SKM-1 treated with dmso at 0.1 percent for 144 hours (cell line): ENCODE results near the gene PSMD1.
"Not testable (repeated sequence)": the region's sequence is repeated elsewhere in the genome, so short reads cannot be mapped to it uniquely, and the experiment has no call there.

ENCODE experiments used
- DNase-seq: peaks from one replicate; lab custom pipeline; 2025; ENCODE audit not compliant: unreplicated experiment; lab: John Stamatoyannopoulos, UW

Gene PSMD1

DNA sequence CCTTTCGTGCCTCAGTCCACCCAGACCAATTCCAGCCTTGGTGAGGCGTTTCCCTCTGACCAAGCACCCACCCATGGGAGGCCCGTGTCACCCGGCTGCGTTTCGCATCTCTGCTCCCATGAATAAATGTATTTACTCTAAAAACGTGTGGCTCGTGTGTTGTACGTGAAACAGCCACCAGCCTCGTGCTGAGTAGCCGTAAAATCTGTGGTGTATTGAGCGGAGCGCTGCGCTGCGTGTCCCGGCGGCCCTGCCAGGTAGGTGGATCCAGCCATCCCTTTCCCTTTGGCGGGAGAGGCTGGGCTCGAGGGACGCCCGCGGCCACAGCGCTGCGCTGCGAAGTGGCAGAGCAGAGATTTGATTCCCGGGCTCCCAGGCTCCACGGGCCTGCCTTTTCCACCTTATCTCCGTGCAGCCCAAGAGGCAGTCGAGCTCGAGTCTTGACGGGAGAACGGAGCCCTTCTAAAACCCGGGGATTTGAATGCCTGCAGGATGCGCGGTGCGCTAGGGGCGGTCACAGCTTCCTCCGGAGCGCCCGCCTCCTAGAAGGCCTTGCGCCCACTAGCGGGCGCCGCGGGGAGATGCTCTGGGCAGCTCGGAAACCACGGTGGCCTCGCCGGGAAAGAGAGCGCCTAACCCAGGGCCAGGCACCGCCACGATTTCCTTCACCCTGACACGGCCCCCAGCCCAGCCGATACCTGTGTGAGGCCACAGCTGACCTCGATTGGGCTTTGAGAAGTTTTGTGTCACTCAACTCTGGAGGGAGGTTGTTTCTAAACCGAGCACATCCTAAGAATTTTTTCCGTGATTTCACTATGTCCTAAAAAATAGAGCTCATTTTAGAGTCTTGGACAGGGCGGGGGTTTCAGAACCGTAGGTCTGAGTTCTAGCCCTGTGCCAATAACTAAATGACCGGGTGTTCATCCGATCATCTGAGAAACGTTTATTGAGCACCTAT, 3.9 kb upstream of the PSMD1 start:
- DNase-seq = peak; percentile 73

- no peak for DNase-seq
These were observed 2.8 kb upstream of the PSMD1 start for GRCh38 chr2:231053846-231054245.

- DNase-seq = no peak
These were observed 923 bp downstream of the PSMD1 start for GRCh38 chr2:231057590-231057989.

GRCh38 chr2:231058761-231059550, 2.3 kb downstream of the PSMD1 start:
- DNase-seq = no peak

GRCh38 chr2:231059756-231060155, 3.1 kb downstream of the PSMD1 start:
- DNase-seq = no peak

- DNase-seq = no peak
These were observed 6.1 kb downstream of the PSMD1 start for GRCh38 chr2:231062776-231063175.

- no peak for DNase-seq
These were observed 6.7 kb downstream of the PSMD1 start for GRCh38 chr2:231063347-231063746.

DNA sequence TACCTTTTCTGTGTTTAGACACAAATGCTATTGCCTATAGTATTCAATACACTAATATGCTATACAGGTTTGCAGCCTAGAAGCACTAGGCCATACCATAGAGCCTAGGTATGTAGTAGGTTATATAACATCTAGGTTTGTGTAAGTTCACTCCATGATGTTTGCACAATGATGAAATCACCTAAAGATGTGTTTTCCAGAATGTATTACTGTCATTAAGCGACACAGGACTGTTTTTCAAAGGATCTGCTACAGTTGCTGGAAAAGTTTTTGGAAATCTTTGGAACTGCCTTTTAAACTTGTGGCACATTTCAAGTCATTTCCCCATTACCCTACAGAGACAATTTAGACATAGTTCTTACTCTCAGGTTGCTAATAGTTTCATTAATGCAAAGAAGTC, 9.3 kb downstream of the PSMD1 start:
- no peak for DNase-seq

DNA sequence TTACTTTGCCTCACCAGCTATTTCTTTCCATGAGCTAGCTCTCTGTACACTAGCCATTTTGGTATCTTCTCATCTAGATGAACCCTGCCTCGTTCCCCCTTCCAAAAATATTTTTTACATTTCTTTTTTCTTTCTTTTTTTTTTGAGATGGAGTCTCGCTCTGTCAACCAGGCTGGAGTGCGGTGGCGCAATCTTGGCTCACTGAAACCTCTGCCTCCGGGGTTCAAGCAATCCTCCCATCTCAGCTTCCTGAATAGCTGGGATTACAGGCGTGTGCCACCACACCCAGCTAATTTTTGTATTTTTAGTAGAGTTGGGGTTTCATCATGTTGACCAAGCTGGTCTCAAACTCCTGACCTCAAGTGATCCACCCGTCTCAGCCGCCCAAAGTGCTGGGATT, 10.9 kb downstream of the PSMD1 start:
- not testable (repeated sequence) for DNase-seq

DNA sequence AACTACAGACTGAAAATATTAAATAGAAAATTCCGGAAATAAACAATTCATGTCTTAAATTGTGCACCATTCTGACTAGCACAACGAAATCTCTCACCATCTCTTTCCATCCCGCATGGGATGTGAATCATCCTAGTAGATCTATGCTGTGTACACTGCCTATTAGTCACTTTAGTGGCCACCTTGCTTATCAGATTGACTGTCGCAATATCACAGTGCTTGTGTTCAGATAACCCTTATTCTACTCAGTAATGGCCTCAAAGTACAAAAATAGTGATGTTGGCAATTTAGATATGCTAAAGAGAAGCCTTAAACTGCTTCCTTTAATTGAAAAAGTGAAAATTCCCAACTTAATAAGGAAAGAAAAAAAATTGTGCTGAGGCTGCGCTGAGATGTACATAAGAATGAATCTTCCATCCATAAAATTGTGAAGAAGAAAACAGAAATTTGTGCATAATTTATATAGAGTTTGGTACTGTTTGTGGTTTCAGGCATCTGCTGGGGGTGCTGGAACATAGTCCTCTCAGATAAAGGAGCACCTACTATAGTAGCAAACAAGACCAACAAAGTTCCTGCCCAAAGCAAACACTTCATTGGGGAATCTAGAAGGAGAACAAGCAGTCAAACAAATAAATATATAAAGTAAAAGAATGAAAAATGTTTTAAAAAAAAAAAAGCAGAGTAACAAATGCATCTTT, 12.0 kb downstream of the PSMD1 start:
- no peak for DNase-seq

- DNase-seq = no peak
These were observed 12.8 kb downstream of the PSMD1 start for GRCh38 chr2:231069379-231070054.

- no peak for DNase-seq
These were observed 27.9 kb downstream of the PSMD1 start for GRCh38 chr2:231084565-231084964.

DNA sequence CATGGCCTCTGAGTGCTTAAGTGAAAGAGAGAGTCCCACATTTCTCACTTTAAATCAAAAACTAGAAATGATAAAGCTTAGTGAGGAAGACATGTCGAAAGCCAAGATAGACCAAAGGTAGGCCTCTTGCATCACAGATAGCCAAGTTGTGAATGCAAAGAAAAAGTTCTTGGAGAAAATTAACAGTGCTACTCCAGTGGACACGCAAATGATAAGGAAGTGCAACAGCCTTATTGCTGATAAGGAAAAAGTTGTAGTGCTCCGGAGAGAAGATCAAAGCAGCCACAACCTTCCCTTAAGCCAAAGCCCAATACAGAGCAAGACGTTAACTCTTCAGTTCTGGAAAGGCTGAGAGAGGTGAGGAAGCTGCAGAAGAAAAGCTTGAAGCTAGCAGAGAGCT, 32.1 kb downstream of the PSMD1 start:
- no peak for DNase-seq

GRCh38 chr2:231093933-231094332, 37.3 kb downstream of the PSMD1 start:
- no peak for DNase-seq

DNA sequence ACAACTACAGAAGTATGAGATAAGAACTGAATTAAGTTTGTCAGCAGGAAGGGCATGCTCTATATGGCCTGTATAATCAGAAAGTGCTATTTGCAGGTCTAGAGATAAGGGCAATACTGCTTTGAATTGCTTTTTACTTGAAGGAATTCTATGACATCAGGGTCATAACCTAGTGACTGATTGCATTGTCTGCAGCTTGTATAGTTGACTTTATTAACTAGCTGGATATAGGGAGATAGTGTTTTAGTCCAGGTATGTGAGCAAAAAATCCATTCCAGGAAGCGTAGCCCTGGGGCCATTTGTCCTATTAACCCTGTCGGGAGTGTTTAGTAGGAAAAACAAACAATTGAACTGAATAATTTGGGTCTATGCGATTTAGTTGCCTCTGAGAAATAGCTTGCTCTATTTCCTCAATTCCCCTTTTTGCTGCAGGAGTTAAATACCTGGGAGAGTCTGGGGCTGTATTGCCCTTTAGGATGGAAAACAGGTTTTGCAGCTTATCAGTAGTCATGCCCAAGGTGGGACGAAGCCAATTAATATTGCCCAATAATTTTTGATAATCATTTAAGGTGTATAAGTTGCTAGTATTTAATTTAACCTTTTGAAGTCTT, 38.2 kb downstream of the PSMD1 start:
- no peak for DNase-seq

- DNase-seq = no peak
These were observed 43.3 kb downstream of the PSMD1 start for GRCh38 chr2:231099918-231100317.

GRCh38 chr2:231100321-231100720, 43.7 kb downstream of the PSMD1 start:
- not testable (repeated sequence) for DNase-seq

DNA sequence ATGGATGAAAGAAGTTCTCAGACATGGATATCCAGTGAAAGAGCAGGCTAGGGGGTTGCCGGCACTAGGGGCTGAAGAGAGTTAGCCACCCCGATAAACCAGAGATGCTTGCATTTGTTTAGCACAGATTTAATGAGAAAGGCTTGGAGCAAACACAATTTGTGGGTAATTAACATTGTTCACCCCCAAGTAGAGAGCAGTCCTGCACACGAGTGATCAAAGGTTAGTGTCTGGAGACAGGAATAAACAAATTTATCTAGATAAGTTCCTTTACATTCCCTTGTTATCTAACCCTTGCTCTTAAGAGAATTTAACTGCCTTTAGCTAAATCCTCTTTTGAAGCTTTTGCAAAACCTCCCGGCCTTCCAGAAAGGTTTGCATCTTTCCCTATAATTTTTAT, 44.3 kb downstream of the PSMD1 start:
- no peak for DNase-seq

DNA sequence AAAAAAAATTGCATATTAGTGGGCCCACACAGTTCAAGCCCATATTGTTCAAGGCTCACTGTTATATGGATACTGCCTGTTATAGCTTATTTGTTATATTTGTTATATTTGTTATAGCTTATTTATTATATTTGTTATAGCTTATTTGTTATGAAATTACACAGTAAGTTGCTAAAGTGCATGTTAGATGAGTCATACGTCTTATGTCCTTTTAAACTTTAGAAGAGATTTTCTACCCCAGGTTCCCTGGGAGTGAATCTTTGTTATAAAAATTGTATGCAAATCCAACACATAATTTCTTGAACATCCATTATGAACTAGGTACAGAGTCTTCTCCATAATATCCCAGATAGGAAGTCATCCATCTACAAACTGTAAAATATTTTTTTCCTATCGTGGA, 46.1 kb downstream of the PSMD1 start:
- DNase-seq = no peak

GRCh38 chr2:231104115-231104713, 47.5 kb downstream of the PSMD1 start:
- peak; percentile 39 for DNase-seq
